Natural killer cell treated with Interleukin-12 subunit alpha and Interleukin-12 subunit beta and Interleukin-15 and Interleukin-18, amount 100 ng/mL, for 72 hours (primary cell): ENCODE measurements around the gene NPAS3. TPM values are rescaled to one million over a fixed set of nuclear protein-coding genes. Genes with fewer than 3 reads are reported as not detected.

Experiments
- ATAC-seq, 2 donors: fragments of 150-1000 bp; cut with Tn5 transposase in 1 of 2; sonication (Bioruptor Pico), chemical (Tn5 transposase) in 1 of 2; 2 replicates each; pipeline ENCODE4 v1.10.0; 2021
- DNase-seq: peaks from one replicate; pipeline ENCODE4 v3.0.0; 2022; ENCODE audit warnings: low spot score
- H3K27ac Mint-ChIP-seq, 2 donors: 1 replicate in 1 of 2; 2 replicates in 1 of 2; pipeline ENCODE4 v1.8.0; 2022; ENCODE audit warnings: mixed read lengths in 2 of 2, mild to moderate bottlenecking in 1 of 2, moderate library complexity in 1 of 2
- H3K27me3 Mint-ChIP-seq, 2 donors: 1 replicate in 1 of 2; 2 replicates in 1 of 2; pipeline ENCODE4 v1.8.0; 2022; ENCODE audit warnings: mixed read lengths in 2 of 2
- H3K36me3 Mint-ChIP-seq: one replicate; pipeline ENCODE4 v1.8.0; 2022; ENCODE audit warnings: mixed read lengths
- H3K4me1 Mint-ChIP-seq, 2 donors: 1 replicate in 1 of 2; 2 replicates in 1 of 2; pipeline ENCODE4 v1.8.0; 2022; ENCODE audit warnings: low read depth in 2 of 2, mixed read lengths in 2 of 2, mild to moderate bottlenecking in 1 of 2
- H3K4me3 Mint-ChIP-seq: one replicate; pipeline ENCODE4 v1.8.0; 2022; ENCODE audit warnings: mixed read lengths
- H3K9me3 Mint-ChIP-seq: 2 replicates; pipeline ENCODE4 v1.8.0; 2022; ENCODE audit warnings: mixed read lengths
- total RNA-seq, 2 donors: library from RNA; stranded (reverse); gene quantifications; one replicate each; pipeline ENCODE4 v1.2.3, GENCODE V29; 2022

Gene NPAS3
- total RNA-seq, 2 donors from 2014 or later: not detected

GRCh38 chr14:32932914-32933628 is 5.6 kb upstream of the NPAS3 start:
- H3K4me3 Mint-ChIP-seq: no peak overlapping the region
- H3K4me1 Mint-ChIP-seq: peaks cover 0 to under 1% of the 10 kb centered on the region in 2 donors
- DNase-seq (no peak), ATAC-seq (no peak)
- H3K27ac Mint-ChIP-seq: no peak overlapping the region
- H3K27me3 Mint-ChIP-seq: peaks cover 17 to 28% of the 10 kb centered on the region in 2 donors
- no peaks in the 10 kb centered on the region for H3K36me3 Mint-ChIP-seq
- H3K9me3 Mint-ChIP-seq: peaks cover 3% of the 10 kb centered on the region

GRCh38 chr14:32933629-32934072 is 5.0 kb upstream of the NPAS3 start:
- peaks cover 3% of the 10 kb centered on the region for H3K9me3 Mint-ChIP-seq
- DNase-seq: no peak
- no peaks in the 10 kb centered on the region for H3K36me3 Mint-ChIP-seq
- H3K27ac Mint-ChIP-seq: no peak overlapping the region
- H3K4me1 Mint-ChIP-seq: peaks cover 0 to 3% of the 10 kb centered on the region in 2 donors
- ATAC-seq: no peak
- no peak overlapping the region for H3K4me3 Mint-ChIP-seq
- H3K27me3 Mint-ChIP-seq: peaks cover 20 to 33% of the 10 kb centered on the region in 2 donors

GRCh38 chr14:32934073-32934880 is 4.4 kb upstream of the NPAS3 start:
- Mint-ChIP-seq H3K9me3 (no peaks in the 10 kb centered on the region), H3K27ac (no peak overlapping the region), H3K36me3 (no peaks in the 10 kb centered on the region), H3K4me3 (no peak overlapping the region), H3K27me3 (peaks cover 20 to 33% of the 10 kb centered on the region in 2 donors), H3K4me1 (peaks cover 0 to 3% of the 10 kb centered on the region in 2 donors)
- no peak for ATAC-seq
- no peak for DNase-seq

GRCh38 chr14:32934881-32935633 is 3.6 kb upstream of the NPAS3 start:
- DNase-seq (no peak), ATAC-seq (no peak)
- H3K9me3 Mint-ChIP-seq: no peaks in the 10 kb centered on the region
- H3K4me1 Mint-ChIP-seq: peaks cover 0 to 6% of the 10 kb centered on the region in 2 donors
- H3K4me3 Mint-ChIP-seq: no peak overlapping the region
- no peak overlapping the region for H3K27ac Mint-ChIP-seq
- H3K27me3 Mint-ChIP-seq: peaks cover 25 to 39% of the 10 kb centered on the region in 2 donors
- H3K36me3 Mint-ChIP-seq: peaks cover 3% of the 10 kb centered on the region

- peaks cover 0 to 9% of the 10 kb centered on the region in 2 donors for H3K4me1 Mint-ChIP-seq
- peaks cover 5% of the 10 kb centered on the region for H3K9me3 Mint-ChIP-seq
- DNase-seq (no peak), ATAC-seq (peak; percentile 24 to 78)
- H3K27ac Mint-ChIP-seq: no peak overlapping the region
- H3K4me3 Mint-ChIP-seq: peak overlapping the region; percentile 65
- peaks cover 29 to 53% of the 10 kb centered on the region in 2 donors for H3K27me3 Mint-ChIP-seq
- peaks cover 11% of the 10 kb centered on the region for H3K36me3 Mint-ChIP-seq
Observed at GRCh38 chr14:32939254-32940065, 781 bp downstream of the NPAS3 start.

GRCh38 chr14:32940066-32940651 is 1.5 kb downstream of the NPAS3 start:
- peaks cover 0 to 9% of the 10 kb centered on the region in 2 donors for H3K4me1 Mint-ChIP-seq
- peak overlapping the region; percentile 65 for H3K4me3 Mint-ChIP-seq
- peaks cover 11% of the 10 kb centered on the region for H3K36me3 Mint-ChIP-seq
- peaks cover 5% of the 10 kb centered on the region for H3K9me3 Mint-ChIP-seq
- DNase-seq (no peak), ATAC-seq (no peak)
- no peak overlapping the region for H3K27ac Mint-ChIP-seq
- H3K27me3 Mint-ChIP-seq: peaks cover 29 to 52% of the 10 kb centered on the region in 2 donors

- Mint-ChIP-seq H3K9me3 (peaks cover 5% of the 10 kb centered on the region), H3K36me3 (peaks cover 11% of the 10 kb centered on the region), H3K27ac (no peak overlapping the region), H3K27me3 (peaks cover 28 to 43% of the 10 kb centered on the region in 2 donors), H3K4me3 (no peak overlapping the region), H3K4me1 (peaks cover 0 to 9% of the 10 kb centered on the region in 2 donors)
- ATAC-seq: no peak
- DNase-seq: no peak
Observed at GRCh38 chr14:32940711-32941667, 2.3 kb downstream of the NPAS3 start.

- no peak overlapping the region for H3K4me3 Mint-ChIP-seq
- peaks cover 5% of the 10 kb centered on the region for H3K9me3 Mint-ChIP-seq
- ATAC-seq (no peak), DNase-seq (no peak)
- H3K27me3 Mint-ChIP-seq: peaks cover 24 to 37% of the 10 kb centered on the region in 2 donors
- no peak overlapping the region for H3K27ac Mint-ChIP-seq
- peaks cover 0 to 9% of the 10 kb centered on the region in 2 donors for H3K4me1 Mint-ChIP-seq
- H3K36me3 Mint-ChIP-seq: peaks cover 11% of the 10 kb centered on the region
Observed at GRCh38 chr14:32941668-32942065, 3.0 kb downstream of the NPAS3 start.

- H3K27me3 Mint-ChIP-seq: peaks cover 0 to 4% of the 10 kb centered on the region in 2 donors
- no peak overlapping the region for H3K27ac Mint-ChIP-seq
- H3K36me3 Mint-ChIP-seq: no peaks in the 10 kb centered on the region
- no peak for ATAC-seq
- H3K4me3 Mint-ChIP-seq: no peak overlapping the region
- H3K9me3 Mint-ChIP-seq: no peaks in the 10 kb centered on the region
- no peak for DNase-seq
- no peaks in the 10 kb centered on the region for H3K4me1 Mint-ChIP-seq
Observed at GRCh38 chr14:32947081-32947480, 8.4 kb downstream of the NPAS3 start.

- no peaks in the 10 kb centered on the region for H3K4me1 Mint-ChIP-seq
- no peak for ATAC-seq
- H3K36me3 Mint-ChIP-seq: no peaks in the 10 kb centered on the region
- no peak for DNase-seq
- peaks cover 0 to 4% of the 10 kb centered on the region in 2 donors for H3K27me3 Mint-ChIP-seq
- no peak overlapping the region for H3K4me3 Mint-ChIP-seq
- no peak overlapping the region for H3K27ac Mint-ChIP-seq
- no peaks in the 10 kb centered on the region for H3K9me3 Mint-ChIP-seq
Observed at GRCh38 chr14:32947792-32948191, 9.1 kb downstream of the NPAS3 start.

- Mint-ChIP-seq H3K4me3 (no peak overlapping the region), H3K27ac (no peak overlapping the region), H3K36me3 (no peaks in the 10 kb centered on the region), H3K27me3 (no peaks in the 10 kb centered on the region), H3K4me1 (no peaks in the 10 kb centered on the region), H3K9me3 (peaks cover 7% of the 10 kb centered on the region)
- no peak for ATAC-seq
- DNase-seq: no peak
Observed at GRCh38 chr14:32950584-32950983, 11.9 kb downstream of the NPAS3 start.

- ATAC-seq (no peak), DNase-seq (no peak)
- Mint-ChIP-seq H3K9me3 (peaks cover 8% of the 10 kb centered on the region), H3K27ac (no peak overlapping the region), H3K27me3 (no peaks in the 10 kb centered on the region), H3K36me3 (no peaks in the 10 kb centered on the region), H3K4me1 (no peaks in the 10 kb centered on the region), H3K4me3 (no peak overlapping the region)
Observed at GRCh38 chr14:32967421-32967820, 28.7 kb downstream of the NPAS3 start.
